ENCODE data around the gene TRIM72.
"Not testable (repeated sequence)": the region's sequence is repeated elsewhere in the genome, so short reads cannot be mapped to it uniquely, and the experiment has no call there.

Gene TRIM72

DNA sequence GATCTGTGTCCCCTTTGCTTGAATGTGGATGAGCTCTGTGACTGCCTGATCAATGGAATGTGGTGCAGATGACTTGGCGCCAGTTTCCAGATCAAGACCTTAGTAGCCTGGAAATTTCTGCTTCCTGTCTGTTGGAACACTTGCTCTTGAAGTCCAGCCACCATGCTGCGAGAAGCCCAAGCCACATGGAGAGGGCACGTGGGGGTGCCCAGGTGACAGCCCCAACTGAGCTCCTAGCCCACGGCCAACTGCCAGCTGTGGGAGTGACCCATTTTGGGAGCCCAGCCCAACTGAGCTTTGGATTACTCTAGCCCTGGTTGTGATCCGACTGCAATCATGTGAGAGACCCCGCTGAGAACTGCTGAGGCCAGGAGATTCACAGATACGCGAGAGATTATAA is 42.5 kb downstream of the TRIM72 start:
- DNase-seq (ENCODE audit: low read depth), result no peak

DNA sequence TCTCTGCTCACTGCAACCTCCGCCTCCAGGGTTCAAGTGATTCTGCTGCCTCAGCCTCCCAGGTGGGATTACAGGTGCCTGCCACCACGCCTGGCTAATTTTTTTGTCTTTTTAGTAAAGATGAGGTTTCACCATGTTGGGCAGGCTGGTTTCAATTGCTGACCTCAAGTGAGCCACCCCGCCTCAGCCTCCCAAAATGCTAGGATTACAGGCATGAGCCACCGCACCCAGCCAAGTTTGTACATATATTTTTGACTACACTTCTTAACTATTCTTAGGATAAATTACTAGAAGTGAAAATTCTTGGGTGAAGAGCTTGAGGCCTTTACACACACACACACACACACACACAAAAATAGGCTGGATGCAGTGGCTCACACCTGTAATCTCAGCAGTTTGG is 44.4 kb downstream of the TRIM72 start:
- no peak for DNase-seq (ENCODE audit: low read depth)

DNA sequence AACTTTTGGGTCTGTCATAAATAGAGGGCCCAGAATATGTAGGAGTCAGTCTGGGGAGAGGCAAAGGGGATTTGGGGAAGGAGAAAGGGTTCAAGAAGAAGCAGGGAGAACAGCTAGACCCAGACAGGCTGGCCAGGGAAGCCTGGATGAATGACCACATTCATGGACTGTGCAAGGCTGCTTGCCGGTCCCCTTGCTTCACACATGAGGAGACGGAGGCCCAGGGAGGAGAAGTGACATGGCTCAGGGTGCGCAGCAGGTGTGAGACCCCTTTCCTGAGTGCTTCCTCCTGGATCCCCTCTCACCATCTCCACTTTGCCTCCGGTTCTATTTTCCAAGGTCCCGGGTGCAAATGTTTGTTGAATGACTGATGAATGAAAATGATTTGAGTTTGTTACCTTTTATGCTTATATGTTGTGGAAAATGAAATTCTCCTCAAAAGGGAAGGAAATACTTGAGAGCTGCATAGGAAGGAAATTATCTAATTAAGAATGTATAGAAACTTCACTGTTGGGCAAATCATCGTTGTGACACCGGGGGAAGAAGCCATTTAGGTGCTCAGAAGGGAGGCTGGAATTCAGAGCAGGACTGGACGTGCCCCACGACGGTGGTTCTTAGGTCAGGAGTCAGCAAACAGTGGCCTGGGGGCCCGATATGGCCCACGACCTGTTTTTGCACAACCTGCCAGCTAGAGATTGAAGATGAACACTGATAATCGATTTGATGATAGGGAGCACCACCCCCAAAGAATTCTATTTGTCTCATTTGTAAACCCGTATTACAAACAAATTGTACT is 46.4 kb downstream of the TRIM72 start:
- no peak for DNase-seq (ENCODE audit: low read depth)

DNA sequence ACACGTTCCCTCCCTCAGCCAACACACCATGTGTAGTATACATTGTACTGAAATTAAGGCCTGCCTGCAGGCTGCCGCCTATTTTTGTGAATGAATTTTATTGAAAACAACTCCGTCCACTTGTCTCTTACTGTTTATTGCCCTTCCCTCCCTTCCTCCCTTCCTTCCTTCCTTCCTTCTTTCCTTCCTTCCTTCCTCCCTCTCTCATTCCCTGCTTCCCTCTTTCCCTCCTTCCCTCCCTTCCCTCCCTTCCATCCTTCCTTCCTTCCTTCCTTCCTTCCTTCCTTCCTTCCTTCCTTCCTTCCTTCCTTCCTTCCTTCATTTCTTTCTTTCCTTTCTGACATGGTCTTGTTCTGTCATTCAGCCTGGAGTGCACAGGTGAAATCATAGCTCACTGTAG is 48.2 kb downstream of the TRIM72 start:
- no peak for DNase-seq (ENCODE audit: low read depth)

DNA sequence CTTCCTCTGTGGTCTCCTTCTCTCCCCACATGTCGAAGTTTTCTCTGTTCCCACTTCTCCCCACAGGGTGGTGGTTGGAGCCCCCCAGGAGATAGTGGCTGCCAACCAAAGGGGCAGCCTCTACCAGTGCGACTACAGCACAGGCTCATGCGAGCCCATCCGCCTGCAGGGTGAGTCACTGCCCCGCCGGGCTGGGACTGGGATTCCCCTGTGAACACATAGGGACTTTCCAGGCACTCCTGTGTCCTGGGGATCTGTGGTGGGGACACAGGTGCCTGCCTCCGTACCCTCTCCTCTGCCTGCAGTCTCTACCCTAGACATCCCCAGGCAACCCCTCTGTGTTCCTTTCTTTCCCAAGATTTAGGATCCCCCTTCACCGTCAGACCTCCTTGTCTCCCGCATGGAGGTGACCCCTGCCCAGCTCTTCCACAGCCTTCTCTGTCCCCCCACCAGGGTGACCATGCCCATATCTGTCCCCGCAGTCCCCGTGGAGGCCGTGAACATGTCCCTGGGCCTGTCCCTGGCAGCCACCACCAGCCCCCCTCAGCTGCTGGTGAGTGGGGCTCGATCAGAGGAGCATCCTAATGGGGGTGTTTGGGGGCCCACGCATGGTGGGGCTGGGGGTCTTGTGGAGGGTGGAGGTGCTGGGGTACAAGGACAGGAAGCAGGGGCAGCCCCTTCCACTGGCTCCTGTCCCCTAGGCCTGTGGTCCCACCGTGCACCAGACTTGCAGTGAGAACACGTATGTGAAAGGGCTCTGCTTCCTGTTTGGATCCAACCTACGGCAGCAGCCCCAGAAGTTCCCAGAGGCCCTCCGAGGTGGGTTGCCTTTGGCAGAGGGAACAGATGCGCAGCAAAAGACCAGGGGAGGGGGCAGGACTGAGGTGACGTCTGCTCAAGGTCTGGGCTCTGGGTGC is 51.7 kb downstream of the TRIM72 start:
- DNase-seq (ENCODE audit: low read depth), result no peak

DNA sequence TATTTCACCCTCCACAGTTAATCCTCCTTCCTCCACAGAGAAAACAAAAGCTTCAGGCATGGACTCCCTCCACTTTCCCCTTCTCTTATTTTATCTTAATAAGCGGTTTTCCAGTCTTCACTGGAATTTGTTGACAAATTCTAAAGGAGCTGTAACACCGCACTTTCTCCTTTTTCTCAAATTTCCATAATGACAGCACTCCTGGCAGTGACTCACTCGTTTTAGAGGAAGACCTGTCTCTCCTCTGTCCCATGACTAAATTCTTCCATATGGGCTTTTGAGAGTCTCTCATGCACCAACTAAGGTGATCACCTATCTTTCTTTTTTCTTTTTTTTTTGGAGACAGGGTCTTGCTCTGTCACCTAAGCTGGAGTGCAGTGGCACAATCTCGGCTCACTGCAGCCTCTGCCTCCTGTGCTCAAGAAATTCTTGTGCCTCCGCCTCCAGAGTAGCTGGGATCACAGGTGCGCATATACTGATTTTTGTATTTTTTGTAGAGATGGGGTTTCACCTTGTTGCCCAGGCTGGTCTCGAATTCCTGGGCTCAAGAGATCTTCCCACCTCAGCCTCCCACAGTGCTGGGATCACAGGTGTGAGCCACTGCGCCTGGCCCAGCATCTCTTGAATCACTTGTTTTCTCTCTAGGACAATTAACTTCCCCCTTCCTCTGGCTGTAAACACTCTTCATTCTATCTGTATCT is 53.6 kb downstream of the TRIM72 start:
- no peak for DNase-seq (ENCODE audit: low read depth)

DNA sequence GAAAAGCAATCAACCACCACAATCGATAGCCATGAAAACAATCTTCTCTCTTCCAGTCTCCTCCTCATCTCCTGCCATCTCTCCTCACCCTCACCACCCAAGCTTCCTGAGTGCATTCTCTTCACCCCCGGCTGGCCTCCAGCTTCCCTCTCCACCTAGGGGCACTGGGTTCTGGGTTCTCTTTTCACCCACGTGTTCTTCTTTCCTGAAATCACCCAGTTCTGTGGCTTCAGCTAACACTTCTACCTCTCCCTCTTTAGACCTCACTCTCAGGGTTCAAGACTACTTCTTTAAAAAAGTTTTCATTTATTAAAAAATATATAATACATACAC is 54.1 kb downstream of the TRIM72 start:
- DNase-seq (ENCODE audit: low read depth), result no peak

DNA sequence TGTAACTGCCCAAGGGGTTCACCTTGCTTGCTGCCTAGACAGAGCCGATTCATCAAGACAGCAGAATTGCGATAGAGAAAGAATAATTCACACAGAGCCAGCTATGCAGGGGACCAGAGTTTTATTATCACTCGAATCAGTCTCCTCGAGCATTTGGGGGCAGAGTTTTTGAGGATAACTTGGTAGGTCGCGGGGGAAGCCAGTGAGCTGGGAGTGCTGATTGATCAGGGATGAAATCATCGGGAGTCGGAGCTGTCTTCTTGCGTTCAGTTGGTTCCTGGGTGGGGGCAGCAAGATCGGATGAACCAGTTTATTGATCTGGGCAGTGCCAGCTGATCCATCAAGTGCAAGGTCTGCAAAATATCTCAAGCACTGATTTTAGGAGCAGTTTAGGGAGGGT is 55.0 kb downstream of the TRIM72 start:
- no peak for DNase-seq (ENCODE audit: low read depth)

DNA sequence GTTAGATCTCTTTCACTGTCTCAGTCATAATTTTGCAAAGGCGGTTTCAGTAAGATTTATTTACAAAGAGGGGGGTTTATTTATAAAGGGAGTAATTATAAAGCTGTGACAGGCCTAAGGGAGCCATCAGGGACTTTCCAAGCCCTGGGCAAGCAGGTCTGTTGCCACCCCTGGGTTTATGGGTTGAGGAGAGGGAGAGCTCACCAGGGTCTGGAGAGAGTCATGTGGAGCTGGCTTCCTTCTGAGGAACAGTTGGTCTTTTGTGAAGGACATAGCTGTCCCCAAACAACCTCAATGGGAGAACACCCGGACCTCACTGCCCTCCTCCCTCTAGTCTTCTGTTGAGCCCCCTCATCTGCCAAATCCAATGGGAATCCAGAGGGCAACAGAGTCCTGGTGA is 55.6 kb downstream of the TRIM72 start:
- DNase-seq (ENCODE audit: low read depth), result no peak

DNA sequence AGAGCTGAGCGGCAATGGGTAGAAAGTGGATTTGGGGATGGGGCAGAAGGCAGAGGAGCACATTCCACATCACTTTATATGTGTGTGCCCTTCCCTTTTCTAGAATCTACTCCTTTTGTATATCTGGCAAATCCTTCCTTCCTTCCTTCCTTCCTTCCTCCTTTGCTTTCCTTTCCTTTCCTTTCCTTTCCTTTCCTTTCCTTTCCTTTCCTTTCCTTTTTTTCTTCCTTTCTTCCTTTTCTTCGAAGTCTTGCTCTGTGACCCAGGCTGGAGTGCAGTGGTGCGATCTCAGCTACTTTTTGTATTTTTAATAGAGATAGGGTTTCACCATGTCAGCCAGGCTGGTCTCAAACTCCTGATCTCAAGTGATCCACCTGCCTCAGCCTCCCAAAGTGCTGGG is 56.1 kb downstream of the TRIM72 start:
- DNase-seq (ENCODE audit: low read depth), result not testable (repeated sequence)

DNA sequence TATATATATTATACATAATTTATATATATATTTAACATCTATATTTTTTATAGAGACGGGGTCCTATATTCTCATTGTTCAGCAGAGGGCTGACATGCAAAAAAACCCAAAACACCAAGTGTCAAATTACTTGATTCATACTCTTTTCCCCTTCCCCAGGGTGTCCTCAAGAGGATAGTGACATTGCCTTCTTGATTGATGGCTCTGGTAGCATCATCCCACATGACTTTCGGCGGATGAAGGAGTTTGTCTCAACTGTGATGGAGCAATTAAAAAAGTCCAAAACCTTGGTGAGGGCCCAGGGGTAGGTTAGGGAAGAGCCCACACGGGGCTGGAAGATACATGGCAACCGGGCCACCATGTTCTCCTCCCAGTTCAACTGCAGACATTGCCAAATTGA is 56.9 kb downstream of the TRIM72 start:
- DNase-seq (ENCODE audit: low read depth), result no peak

DNA sequence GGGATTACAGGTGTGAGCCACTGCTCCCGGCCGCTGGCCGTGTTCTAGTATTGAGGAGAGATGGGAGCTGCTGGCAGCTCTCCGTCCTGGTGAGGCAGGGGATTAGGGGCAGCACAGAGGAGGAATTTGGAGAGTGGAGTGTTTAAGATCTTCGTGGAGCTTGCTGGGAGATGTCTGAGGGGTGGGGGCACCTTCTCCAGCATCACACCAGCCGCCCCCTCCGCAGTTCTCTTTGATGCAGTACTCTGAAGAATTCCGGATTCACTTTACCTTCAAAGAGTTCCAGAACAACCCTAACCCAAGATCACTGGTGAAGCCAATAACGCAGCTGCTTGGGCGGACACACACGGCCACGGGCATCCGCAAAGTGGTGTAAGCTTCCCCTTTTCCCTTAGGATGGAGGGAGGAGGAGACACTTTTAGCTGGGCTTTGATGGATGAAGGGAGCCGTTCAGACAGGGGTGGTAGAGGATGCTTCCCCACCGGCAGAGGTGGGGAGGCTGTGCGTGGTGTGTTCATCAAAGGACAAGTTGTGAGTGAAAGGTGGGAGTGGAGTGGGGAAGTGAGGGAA is 57.8 kb downstream of the TRIM72 start:
- DNase-seq (ENCODE audit: low read depth), result no peak

DNA sequence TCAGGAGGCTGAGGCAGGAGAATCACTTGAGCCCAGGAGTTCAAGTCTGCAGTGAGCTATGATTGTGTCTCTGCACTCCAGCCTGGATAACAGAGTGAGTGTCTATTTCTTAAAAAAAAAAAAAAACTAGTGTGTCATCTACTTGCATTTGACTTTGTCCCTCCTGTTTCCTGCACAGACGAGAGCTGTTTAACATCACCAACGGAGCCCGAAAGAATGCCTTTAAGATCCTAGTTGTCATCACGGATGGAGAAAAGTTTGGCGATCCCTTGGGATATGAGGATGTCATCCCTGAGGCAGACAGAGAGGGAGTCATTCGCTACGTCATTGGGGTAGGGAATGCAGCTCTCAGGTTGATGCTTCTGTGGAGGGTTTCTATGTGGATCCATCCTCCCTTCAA is 59.3 kb downstream of the TRIM72 start:
- no peak for DNase-seq (ENCODE audit: low read depth)

DNA sequence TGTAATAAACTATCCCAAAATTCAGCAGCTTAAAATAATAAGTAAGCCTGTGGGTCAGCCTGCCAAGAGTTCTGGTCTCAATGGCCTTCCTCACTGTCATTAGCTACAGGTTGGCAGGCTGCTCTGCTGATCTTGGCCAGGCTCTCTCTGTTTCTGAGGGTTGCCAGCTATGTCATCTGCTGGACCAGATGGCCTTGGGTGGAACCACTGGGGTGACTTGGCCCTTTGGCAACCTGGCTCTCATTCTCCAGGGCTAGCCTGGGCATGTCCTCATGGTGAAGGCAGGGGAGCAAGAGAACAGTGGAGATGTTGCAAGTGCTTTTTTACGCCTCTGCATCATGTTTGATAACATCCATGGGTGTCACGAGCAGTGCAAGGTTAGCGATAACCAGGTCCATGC is 59.8 kb downstream of the TRIM72 start:
- peak; percentile 7 for DNase-seq (ENCODE audit: low read depth)

DNA sequence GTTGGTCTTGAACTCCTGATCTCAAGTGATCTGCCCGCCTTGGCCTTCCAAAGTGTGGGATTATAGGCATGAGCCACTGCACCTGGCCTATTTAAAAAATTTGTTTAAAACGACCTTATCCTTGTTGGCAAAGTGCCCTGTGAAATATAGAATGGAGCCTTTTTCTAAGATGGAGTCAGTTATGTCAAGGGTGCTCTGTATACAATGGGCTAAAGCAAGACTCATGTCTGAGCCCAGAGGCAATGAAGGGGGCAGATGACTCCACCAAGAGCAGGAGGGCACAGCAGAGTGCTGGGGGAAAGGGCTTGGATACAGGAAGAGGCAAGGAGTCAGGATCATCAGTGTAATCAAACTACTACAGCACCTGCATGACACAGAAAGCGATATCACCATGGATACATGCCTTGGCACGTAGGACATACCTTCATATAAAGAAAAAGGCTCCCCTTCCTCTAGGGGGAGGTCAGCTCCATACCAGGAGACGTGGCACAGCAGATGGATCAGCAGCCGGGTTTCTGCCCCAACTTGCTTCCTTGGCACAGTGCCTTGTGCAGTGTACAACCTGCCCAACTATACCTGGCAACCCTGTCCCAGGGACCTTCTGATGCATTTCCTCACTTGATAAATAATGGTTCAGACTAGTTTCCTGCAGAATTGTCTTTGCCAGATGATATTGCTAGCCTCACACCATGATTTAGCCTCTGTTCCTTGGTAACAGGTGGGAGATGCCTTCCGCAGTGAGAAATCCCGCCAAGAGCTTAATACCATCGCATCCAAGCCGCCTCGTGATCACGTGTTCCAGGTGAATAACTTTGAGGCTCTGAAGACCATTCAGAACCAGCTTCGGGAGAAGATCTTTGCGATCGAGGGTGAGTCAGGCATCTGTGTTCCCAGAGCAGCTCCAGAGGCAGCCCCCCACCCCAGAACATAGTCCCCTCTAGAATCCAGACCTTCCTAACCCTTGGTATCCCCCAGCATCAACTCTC is 61.2 kb downstream of the TRIM72 start:
- DNase-seq (ENCODE audit: low read depth), result no peak

DNA sequence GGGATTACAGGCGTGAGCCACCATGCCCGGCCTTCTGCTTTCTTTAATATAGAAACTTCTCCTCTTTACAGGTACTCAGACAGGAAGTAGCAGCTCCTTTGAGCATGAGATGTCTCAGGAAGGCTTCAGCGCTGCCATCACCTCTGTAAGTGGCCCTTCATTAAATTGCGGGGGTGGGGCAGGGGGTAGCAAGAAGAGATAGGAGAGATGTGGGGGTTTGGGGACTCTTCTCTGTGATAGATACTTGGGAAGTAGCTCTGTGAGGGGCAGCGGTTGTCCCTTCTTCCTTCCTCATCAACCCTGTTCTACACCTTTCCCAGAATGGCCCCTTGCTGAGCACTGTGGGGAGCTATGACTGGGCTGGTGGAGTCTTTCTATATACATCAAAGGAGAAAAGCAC is 62.7 kb downstream of the TRIM72 start:
- no peak for DNase-seq (ENCODE audit: low read depth)

DNA sequence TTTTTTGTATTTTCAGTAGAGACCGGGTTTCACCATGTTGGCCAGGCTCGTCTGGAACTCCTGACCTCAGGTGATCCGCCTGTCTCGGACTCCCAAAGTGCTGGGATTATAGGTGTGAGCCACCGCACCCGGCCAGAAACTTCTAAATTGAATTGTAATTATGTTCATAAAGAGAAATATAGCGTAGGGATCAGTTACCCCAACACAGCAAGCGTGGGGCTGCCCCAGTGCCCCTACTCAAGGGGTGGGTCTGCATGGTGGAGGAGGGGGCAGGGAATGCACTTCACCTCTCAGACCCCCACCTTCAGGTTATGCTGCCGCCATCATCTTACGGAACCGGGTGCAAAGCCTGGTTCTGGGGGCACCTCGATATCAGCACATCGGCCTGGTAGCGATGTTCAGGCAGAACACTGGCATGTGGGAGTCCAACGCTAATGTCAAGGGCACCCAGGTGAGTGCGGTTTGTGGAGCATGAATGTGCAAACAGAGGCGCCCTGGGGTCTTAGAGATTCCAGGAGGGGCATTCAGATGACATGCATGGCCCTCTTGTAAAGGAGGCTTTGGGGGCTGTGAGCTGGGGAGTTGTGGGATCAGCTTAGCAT is 63.8 kb downstream of the TRIM72 start:
- no peak for DNase-seq (ENCODE audit: low read depth)

DNA sequence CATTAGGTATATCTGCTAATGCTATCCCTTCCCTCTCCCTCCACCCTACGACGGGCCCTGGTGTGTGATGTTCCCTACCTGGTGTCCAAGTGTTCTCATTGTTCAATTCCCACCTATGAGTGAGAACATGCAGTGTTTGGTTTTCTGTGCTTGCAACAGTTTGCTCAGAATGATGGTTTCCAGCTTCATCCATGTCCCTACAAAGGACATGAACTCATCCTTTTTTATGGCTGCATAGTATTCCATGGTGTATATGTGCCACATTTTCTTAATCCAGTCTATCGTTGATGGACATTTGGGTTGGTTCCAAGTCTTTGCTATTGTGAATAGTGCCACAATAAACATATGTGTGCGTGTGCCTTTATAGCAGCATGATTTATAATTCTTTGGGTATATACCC is 64.9 kb downstream of the TRIM72 start:
- not testable (repeated sequence) for DNase-seq (ENCODE audit: low read depth)

Measured in fibroblast of gingiva (primary cell).